HG03039 (cell line): ENCODE measurements around the gene NPC1L1.

Source experiments
- ATAC-seq: cut with Tn5 transposase; IDR thresholded peaks from one replicate; pipeline ENCODE4 v1.9.1; 2021; ENCODE audit warnings: mild to moderate bottlenecking, moderate library complexity; ENCODE audit not compliant: unreplicated experiment

NPC1L1 gene

GRCh38 chr7:44476313-44476712 is 64.8 kb downstream of the NPC1L1 start:
- no peak for ATAC-seq

DNA sequence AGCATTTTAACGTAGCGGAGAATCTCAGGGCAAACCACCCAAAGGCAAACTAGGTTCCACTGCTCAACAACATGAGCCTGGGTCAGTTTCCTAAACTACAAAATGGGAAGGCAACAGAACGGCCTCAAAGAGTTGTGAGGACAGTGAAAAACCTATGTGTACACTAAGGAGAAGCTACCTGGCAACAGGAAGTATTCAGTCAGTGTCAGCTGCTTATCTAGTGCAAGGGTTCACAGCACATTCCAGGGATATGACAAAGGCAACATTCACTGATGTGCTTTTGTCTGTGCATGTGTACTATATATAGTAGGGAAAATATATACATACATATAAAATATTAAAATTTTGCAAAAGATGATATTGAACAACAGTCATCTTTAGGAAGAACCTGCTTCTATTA is 67.8 kb downstream of the NPC1L1 start:
- no peak for ATAC-seq

DNA sequence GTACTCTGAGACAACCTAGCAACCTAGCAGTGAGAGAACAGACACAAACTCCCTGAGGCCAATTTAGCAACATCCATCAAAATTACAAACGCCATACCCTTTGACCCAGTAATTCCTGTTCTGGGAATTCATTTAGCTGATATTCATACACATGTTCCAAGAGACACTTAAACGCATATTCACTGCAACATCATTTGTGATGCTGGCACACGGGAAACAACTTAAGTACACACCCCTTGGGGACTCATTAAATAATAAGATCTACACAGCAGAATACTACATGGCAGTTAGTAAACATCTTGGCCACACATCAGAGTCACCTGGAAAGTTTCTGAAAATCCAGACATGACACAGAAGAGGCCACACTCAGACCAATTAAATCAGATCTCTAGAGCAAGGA is 68.3 kb downstream of the NPC1L1 start:
- no peak for ATAC-seq

- ATAC-seq: no peak
Observed at GRCh38 chr7:44471850-44472249, 69.3 kb downstream of the NPC1L1 start.

DNA sequence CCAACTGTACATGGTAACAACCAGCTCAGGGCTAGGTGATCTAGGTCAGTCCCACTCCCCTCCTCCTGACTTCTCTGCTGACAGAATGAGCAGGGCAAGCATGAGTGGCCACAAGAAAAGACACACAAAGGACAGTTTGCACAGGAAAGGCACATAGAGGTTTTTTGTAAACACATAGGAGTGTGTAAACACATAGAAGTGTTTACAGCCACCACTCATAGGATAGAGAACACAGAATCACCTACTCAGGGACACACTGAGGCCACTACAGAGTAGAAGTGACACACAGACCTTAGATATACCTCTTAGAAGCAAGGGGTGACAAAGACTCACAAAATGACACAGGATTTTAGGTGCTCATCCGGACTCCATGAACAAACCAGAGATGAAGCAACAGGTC is 69.7 kb downstream of the NPC1L1 start:
- no peak for ATAC-seq

GRCh38 chr7:44470628-44471245 is 70.4 kb downstream of the NPC1L1 start:
- no peak for ATAC-seq

DNA sequence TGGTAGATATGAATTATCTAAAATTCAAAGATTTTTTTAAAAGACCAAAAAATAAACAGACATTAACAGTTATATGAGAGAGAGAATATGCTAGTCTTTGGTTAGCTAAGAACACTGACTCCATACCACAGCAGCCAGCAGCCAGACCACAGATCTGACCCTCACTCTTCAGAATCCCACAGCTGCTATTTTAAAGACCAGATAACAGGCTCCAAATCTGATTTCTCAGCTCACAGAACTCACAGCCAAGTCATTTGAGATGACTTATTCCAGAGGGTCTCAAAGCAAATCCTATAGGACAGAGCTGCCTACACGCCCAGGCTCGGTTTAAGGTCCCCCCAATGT is 71.0 kb downstream of the NPC1L1 start:
- ATAC-seq: no peak

GRCh38 chr7:44469461-44470134 is 71.5 kb downstream of the NPC1L1 start:
- ATAC-seq: no peak

DNA sequence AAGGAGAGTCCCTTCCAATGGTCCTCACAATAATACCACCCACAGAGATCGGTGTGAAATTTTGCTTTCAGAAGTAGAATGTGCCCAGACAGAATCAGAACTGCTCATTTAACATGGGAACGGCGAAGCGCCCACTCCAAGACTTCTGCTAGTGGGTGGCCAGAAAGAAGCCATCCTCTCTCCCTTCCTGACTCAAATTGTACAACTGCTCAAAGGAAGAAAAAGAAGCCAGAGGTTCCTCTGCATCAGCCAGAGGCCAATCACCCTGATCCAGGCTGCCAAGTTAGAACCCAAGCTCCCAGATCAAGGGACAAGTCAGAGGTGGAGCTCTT is 73.9 kb downstream of the NPC1L1 start:
- ATAC-seq: no peak

DNA sequence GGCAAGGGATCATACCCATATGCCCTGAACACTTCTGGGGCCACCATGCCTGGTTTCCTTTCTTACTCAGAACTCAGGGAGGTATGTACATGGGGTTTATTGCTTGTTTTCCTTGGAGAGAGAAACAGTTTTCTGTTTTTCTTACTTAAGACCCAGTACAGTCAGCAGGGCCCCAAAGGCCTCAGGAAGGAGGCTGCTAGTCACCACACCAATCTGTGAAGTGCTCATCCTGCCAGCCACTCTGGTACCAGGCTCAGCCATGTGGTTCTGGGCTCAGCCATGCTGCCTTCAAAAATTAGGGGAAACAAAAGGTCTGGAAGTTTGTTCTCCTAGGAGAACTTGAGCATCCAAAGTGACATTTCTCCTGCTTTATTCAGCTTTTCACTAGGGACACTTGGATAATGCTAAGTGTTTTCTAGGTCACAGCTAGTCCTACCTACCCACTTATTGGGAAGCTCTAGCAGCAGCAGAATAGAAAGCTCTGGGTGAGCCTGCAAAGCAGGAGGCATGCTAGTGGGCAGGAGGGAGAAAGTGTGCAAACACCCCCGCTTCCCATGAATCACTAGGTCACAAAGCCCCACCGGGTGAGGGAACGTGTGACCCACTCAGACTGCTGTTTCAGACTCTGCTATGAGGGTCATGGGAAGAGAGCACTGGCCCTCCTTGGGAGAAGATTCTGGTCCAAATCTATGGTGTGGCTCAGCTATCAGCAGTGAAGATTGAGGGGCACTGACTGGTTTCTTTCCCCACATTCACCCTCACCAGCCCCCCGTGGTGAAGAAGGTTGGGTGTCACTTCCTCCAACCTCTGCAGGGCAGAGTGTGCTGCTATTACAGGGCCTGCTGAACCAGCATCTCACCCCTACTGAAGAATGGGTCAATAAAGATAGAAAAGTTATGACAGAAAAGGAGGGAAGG is 74.6 kb downstream of the NPC1L1 start:
- no peak for ATAC-seq

DNA sequence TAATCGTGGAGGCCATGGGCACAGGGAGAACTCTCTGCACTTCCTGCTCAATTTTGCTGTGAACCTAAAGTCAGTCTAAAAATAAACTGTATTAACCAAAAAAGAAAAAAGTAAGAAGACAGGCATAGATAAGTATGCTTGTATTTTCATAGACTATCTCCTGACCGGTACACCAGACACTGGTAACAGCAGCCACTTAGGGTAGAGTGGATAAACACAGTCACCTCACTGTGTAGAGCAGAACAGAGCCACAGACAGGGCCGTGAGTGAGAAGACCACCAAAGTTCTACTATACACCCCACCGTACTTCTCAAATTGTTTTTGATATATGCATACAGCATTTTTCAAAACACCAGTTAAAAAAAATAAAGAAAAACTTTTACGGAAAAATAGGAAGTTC is 75.6 kb downstream of the NPC1L1 start:
- no peak for ATAC-seq

- no peak for ATAC-seq
Observed at GRCh38 chr7:44463169-44463808, 77.8 kb downstream of the NPC1L1 start.
